Measurements from ENCODE around the gene OGG1.
A peak's percentile ranks its signal among the peaks of the same experiment; 100 is the strongest.

OGG1 gene

GRCh38 chr3:9792405-9793160 is 42.8 kb downstream of the OGG1 start, which contains the start of the genes ARPC4 and TADA3 (continued):
- TF ChIP-seq PRDM4 (tag by site-specific recombination; IDR thresholded peaks at IDR 0.05) (peak; percentile 34; the same call in 1 of the 2 replicates), ZNF394 (tag by site-specific recombination; IDR thresholded peaks at IDR 0.05; ENCODE audit: borderline replicate concordance) (peak; percentile 68; the same call in 1 of the 2 replicates), SP2 (tag by site-specific recombination; IDR thresholded peaks at IDR 0.05) (peak; percentile 95), ZNF473 (tag by site-specific recombination; IDR thresholded peaks at IDR 0.05) (no peak), SALL2 (tag by site-specific recombination; IDR thresholded peaks at IDR 0.05; ENCODE audit: borderline replicate concordance) (no peak), ZXDB (tag by site-specific recombination; IDR thresholded peaks at IDR 0.05) (peak; percentile 91; the same call in 1 of the 2 replicates), ZNF335 (tag by site-specific recombination; conservative IDR thresholded peaks at IDR 0.05) (peak; percentile 81), ZNF132 (tag by site-specific recombination; IDR thresholded peaks at IDR 0.05; ENCODE audit: borderline replicate concordance) (no peak), ZNF776 (tag by site-specific recombination; IDR thresholded peaks at IDR 0.05; ENCODE audit: borderline replicate concordance) (no peak), ZNF133 (tag by site-specific recombination; IDR thresholded peaks at IDR 0.05) (no peak), ZNF398 (tag by site-specific recombination; IDR thresholded peaks at IDR 0.05) (peak; percentile 49; the same call in 1 of the 2 replicates), TRIM28 (IDR thresholded peaks at IDR 0.05; ENCODE audit: borderline replicate concordance, low read length) (no peak), ZNF292 (tag by site-specific recombination; IDR thresholded peaks at IDR 0.05; ENCODE audit: borderline replicate concordance, low read depth) (no peak), ZEB2 (tag by site-specific recombination; IDR thresholded peaks at IDR 0.05) (peak; percentile 81), ZNF112 (tag by site-specific recombination; IDR thresholded peaks at IDR 0.05) (no peak), KLF9 (tag by site-specific recombination; IDR thresholded peaks at IDR 0.05; ENCODE audit: low read depth) (peak; percentile 95), PRDM6 (tag by site-specific recombination; IDR thresholded peaks at IDR 0.05) (no peak), ZNF658 (tag by site-specific recombination; IDR thresholded peaks at IDR 0.05) (no peak), FEZF1 (tag by site-specific recombination; IDR thresholded peaks at IDR 0.05) (peak; percentile 40), ZNF175 (tag by site-specific recombination; IDR thresholded peaks at IDR 0.05) (no peak), ZNF146 (tag by site-specific recombination; IDR thresholded peaks at IDR 0.05) (no peak; the same call in 1 of the 2 replicates), ZBTB17 (tag by site-specific recombination; IDR thresholded peaks at IDR 0.05) (peak; percentile 64), ZBTB20 (tag by site-specific recombination; IDR thresholded peaks at IDR 0.05) (peak; percentile 72), ZNF391 (tag by site-specific recombination; IDR thresholded peaks at IDR 0.05; ENCODE audit: borderline replicate concordance, low read depth) (no peak), ZNF311 (tag by site-specific recombination; IDR thresholded peaks at IDR 0.05; ENCODE audit: borderline replicate concordance) (no peak), KLF16 (tag by site-specific recombination; IDR thresholded peaks at IDR 0.05) (peak; percentile 64)
- TF ChIP-seq, protein P1, sequence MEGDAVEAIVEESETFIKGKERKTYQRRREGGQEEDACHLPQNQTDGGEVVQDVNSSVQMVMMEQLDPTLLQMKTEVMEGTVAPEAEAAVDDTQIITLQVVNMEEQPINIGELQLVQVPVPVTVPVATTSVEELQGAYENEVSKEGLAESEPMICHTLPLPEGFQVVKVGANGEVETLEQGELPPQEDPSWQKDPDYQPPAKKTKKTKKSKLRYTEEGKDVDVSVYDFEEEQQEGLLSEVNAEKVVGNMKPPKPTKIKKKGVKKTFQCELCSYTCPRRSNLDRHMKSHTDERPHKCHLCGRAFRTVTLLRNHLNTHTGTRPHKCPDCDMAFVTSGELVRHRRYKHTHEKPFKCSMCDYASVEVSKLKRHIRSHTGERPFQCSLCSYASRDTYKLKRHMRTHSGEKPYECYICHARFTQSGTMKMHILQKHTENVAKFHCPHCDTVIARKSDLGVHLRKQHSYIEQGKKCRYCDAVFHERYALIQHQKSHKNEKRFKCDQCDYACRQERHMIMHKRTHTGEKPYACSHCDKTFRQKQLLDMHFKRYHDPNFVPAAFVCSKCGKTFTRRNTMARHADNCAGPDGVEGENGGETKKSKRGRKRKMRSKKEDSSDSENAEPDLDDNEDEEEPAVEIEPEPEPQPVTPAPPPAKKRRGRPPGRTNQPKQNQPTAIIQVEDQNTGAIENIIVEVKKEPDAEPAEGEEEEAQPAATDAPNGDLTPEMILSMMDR (tag by site-specific recombination; IDR thresholded peaks at IDR 0.05), result peak; percentile 28
- TF ChIP-seq, protein P2, sequence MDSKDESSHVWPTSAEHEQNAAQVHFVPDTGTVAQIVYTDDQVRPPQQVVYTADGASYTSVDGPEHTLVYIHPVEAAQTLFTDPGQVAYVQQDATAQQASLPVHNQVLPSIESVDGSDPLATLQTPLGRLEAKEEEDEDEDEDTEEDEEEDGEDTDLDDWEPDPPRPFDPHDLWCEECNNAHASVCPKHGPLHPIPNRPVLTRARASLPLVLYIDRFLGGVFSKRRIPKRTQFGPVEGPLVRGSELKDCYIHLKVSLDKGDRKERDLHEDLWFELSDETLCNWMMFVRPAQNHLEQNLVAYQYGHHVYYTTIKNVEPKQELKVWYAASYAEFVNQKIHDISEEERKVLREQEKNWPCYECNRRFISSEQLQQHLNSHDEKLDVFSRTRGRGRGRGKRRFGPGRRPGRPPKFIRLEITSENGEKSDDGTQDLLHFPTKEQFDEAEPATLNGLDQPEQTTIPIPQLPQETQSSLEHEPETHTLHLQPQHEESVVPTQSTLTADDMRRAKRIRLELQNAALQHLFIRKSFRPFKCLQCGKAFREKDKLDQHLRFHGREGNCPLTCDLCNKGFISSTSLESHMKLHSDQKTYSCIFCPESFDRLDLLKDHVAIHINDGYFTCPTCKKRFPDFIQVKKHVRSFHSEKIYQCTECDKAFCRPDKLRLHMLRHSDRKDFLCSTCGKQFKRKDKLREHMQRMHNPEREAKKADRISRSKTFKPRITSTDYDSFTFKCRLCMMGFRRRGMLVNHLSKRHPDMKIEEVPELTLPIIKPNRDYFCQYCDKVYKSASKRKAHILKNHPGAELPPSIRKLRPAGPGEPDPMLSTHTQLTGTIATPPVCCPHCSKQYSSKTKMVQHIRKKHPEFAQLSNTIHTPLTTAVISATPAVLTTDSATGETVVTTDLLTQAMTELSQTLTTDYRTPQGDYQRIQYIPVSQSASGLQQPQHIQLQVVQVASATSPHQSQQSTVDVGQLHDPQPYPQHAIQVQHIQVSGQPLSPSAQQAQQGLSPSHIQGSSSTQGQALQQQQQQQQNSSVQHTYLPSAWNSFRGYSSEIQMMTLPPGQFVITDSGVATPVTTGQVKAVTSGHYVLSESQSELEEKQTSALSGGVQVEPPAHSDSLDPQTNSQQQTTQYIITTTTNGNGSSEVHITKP (tag by site-specific recombination; IDR thresholded peaks at IDR 0.05), result peak; percentile 100

Measured in HEK293 (cell line).